Gastroesophageal sphincter (tissue), 4 donors: ENCODE results near the gene MYO9A. TPM values are rescaled to one million over a fixed set of nuclear protein-coding genes. Genes with fewer than 3 reads are reported as not detected.
"Not testable (repeated sequence)": the region's sequence is repeated elsewhere in the genome, so short reads cannot be mapped to it uniquely, and the experiment has no call there.

Experiments
- ATAC-seq: fragments of 150-250 bp; one replicate; pipeline ENCODE4 v1.9.1; 2016; ENCODE audit warnings: mild to moderate bottlenecking, moderate library complexity
- H3K27ac ChIP-seq, 4 donors: fragments of 200-600 bp; sonication (generic) in 3 of 4; 1 replicate in 3 of 4; 2 replicates in 1 of 4; pipeline ENCODE4 v1.5.1; 2016 to 2019
- H3K27me3 ChIP-seq: fragments of 200-600 bp; sonication (generic); one replicate; pipeline ENCODE4 v1.5.1; 2019
- H3K36me3 ChIP-seq, 2 donors: fragments of 200-600 bp; sonication (generic); one replicate each; pipeline ENCODE4 v1.5.1; 2019; ENCODE audit warnings: control low read depth in 1 of 2
- H3K4me1 ChIP-seq, 3 donors: fragments of 200-600 bp; sonication (generic); 1 replicate in 2 of 3; 2 replicates in 1 of 3; pipeline ENCODE4 v1.5.1; 2016 to 2019; ENCODE audit warnings: control low read depth in 2 of 3
- H3K4me3 ChIP-seq, 2 donors: fragments of 200-600 bp; sonication (generic); one replicate each; pipeline ENCODE4 v1.5.1; 2019; ENCODE audit warnings: mild to moderate bottlenecking in 1 of 2, moderate library complexity in 1 of 2
- H3K9me3 ChIP-seq, 3 donors: fragments of 200-600 bp; sonication (generic); one replicate each; pipeline ENCODE4 v1.5.1; 2017 to 2019; ENCODE audit warnings: control low read depth in 2 of 3
- EP300 ChIP-seq: sonication (generic); formaldehyde crosslinking; IDR thresholded peaks from one replicate; pipeline ENCODE4 v1.6.1; 2017; ENCODE audit warnings: antibody characterized with exemption, mild to moderate bottlenecking
- POLR2A ChIP-seq, 2 donors: fragments of 450-650 bp; IDR thresholded peaks; one replicate each; pipeline ENCODE4 v1.6.1; 2017; ENCODE audit warnings: antibody characterized with exemption in 2 of 2, mild to moderate bottlenecking in 2 of 2, moderate library complexity in 1 of 2
- POLR2AphosphoS5 ChIP-seq: sonication (generic); formaldehyde crosslinking; IDR thresholded peaks from one replicate; pipeline ENCODE4 v1.6.1; 2017; ENCODE audit warnings: antibody characterized with exemption
- WGBS, 2 donors: methylation state at CpG; one replicate each; pipeline ENCODE4 v1.1.5; 2018; ENCODE audit warnings: low coverage in 1 of 2; 5-methylcytosine and 5-hydroxymethylcytosine counted together
- total RNA-seq, 4 donors: library from RNA; depleted of rRNA; stranded (reverse); fragments of >200 nt; gene quantifications; one replicate each; pipeline ENCODE4 v1.1.0, GENCODE V29; 2016
- TF ChIP-seq, protein P1 (sequence below), 4 experiments: fragments of 200-600 bp in 2 of 4; fragments of 450-650 bp in 2 of 4; sonication (generic) in 1 of 4; IDR thresholded peaks; one replicate each; pipeline ENCODE4 v1.5.1; 2017 to 2019; ENCODE audit warnings: antibody characterized with exemption in 4 of 4, mild to moderate bottlenecking in 2 of 4, moderate library complexity in 2 of 4

MYO9A gene
- total RNA-seq, 4 donors from 2014 or later: 74.5 to 118 (median 108) TPM

DNA sequence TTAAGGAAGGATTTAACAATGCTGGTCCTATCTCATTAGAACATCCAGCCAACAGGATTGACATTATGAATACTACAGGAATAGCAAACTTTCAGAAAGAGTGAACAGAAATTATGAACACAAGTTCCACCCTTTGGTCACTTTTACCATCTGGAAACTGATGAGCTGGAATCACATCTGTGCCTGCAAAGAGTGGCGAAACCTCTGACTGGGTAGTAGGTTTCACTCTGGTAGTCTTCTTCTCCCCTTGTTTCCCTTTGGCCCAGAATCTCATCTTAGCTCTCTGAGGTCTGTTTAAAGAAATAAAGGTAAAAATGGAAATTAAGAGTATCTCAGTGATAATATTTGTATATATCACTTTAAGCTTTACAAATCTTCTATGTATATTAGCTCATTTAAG lies 234.5 kb downstream of the MYO9A start:
- Histone ChIP-seq H3K27me3 (no peaks in the 10 kb centered on the region), H3K4me3 (no peak overlapping the region), H3K4me1 (no peaks in the 10 kb centered on the region), H3K27ac (no peak overlapping the region), H3K36me3 (peaks cover 0 to 89% of the 10 kb centered on the region in 2 donors), H3K9me3 (no peaks in the 10 kb centered on the region)
- TF ChIP-seq POLR2AphosphoS5 (no peak), POLR2A (IDR thresholded peaks at IDR 0.05) (no peak), EP300 (no peak)
- TF ChIP-seq, protein P1, sequence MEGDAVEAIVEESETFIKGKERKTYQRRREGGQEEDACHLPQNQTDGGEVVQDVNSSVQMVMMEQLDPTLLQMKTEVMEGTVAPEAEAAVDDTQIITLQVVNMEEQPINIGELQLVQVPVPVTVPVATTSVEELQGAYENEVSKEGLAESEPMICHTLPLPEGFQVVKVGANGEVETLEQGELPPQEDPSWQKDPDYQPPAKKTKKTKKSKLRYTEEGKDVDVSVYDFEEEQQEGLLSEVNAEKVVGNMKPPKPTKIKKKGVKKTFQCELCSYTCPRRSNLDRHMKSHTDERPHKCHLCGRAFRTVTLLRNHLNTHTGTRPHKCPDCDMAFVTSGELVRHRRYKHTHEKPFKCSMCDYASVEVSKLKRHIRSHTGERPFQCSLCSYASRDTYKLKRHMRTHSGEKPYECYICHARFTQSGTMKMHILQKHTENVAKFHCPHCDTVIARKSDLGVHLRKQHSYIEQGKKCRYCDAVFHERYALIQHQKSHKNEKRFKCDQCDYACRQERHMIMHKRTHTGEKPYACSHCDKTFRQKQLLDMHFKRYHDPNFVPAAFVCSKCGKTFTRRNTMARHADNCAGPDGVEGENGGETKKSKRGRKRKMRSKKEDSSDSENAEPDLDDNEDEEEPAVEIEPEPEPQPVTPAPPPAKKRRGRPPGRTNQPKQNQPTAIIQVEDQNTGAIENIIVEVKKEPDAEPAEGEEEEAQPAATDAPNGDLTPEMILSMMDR (IDR thresholded peaks at IDR 0.05): no peak
- no peak for ATAC-seq
- WGBS, 2 donors: 100% methylated on average over 1 of the region's 1 CpG

DNA sequence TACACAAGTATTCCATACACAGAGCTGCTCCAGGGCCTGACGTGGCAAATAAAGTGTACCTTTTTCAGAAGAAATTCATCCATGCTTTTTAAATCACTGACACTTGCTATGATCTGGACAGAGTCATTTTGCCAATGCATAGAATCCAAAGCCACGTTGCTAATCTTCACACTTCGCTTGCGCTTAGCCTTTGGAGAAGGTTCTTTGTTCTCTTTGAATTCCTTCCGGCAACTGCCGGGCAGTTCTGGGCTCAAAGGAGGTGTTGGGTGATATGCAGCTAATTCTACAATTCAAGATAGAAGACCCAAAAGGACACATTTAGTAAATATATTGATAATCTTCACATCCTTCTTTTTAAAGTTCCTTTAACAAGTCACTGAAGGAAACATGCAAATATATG lies 237.7 kb downstream of the MYO9A start:
- H3K27ac ChIP-seq: no peak overlapping the region
- H3K4me3 ChIP-seq: no peak overlapping the region
- H3K27me3 ChIP-seq: no peaks in the 10 kb centered on the region
- WGBS, 2 donors: 75 to 76% methylated on average over 3 to 6 of the region's 6 CpGs
- H3K36me3 ChIP-seq: peaks cover 0 to 90% of the 10 kb centered on the region in 2 donors
- no peaks in the 10 kb centered on the region for H3K9me3 ChIP-seq
- TF ChIP-seq EP300: no peak
- no peak for TF ChIP-seq POLR2AphosphoS5
- TF ChIP-seq, protein P1 (IDR thresholded peaks at IDR 0.05): no peak
- TF ChIP-seq POLR2A (IDR thresholded peaks at IDR 0.05): no peak
- no peaks in the 10 kb centered on the region for H3K4me1 ChIP-seq
- no peak for ATAC-seq

DNA sequence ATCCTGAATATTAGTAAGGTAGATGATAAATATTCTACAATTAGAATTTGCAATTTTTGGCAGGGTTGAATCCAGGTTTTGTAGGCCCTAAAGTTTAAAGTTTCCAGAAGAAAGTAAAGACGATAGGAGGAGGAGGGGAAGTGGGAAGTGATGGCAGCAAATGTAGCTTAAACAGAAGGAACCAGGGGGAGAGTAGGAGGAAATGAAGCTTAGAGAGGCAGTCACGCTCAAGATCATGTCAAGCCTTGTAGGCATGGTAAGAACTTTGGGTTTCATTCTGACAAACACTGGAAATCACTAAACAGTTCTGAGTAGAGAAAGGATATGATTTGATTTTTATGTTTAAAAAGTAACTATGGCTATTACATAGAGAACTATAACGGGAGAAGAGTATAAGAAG lies 243.7 kb downstream of the MYO9A start:
- 82 to 83% methylated on average over 2 to 3 of the region's 3 CpGs for WGBS, 2 donors
- H3K9me3 ChIP-seq: no peaks in the 10 kb centered on the region
- no peaks in the 10 kb centered on the region for H3K4me1 ChIP-seq
- H3K36me3 ChIP-seq: peaks cover 0 to 83% of the 10 kb centered on the region in 2 donors
- H3K27me3 ChIP-seq: no peaks in the 10 kb centered on the region
- no peak overlapping the region for H3K27ac ChIP-seq
- no peak overlapping the region for H3K4me3 ChIP-seq
- ATAC-seq: no peak
- no peak for TF ChIP-seq POLR2A (IDR thresholded peaks at IDR 0.05)
- no peak for TF ChIP-seq EP300
- TF ChIP-seq, protein P1 (IDR thresholded peaks at IDR 0.05): no peak
- TF ChIP-seq POLR2AphosphoS5: no peak

DNA sequence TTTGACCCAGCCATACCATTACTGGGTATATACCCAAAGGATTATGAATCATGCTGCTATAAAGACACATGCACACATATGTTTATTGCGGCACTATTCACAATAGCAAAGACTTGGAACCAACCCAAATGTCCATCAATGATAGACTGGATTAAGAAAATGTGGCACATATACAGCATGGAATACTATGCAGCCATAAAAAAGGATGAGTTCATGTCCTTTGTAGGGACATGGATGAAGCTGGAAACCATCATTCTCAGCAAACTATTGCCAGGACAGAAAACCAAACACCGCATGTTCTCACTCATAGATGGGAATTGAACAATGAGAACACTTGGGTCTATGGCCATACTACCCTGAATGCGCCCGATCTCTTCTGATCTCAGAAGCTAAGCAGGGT lies 259.7 kb downstream of the MYO9A start:
- WGBS, 2 donors: 93% methylated on average over 3 of the region's 4 CpGs; no CpG with 5 or more reads in 1 of the 2 donors
- not testable (repeated sequence) for H3K9me3 ChIP-seq, H3K27ac ChIP-seq, ATAC-seq, H3K4me1 ChIP-seq, H3K4me3 ChIP-seq, H3K27me3 ChIP-seq
- H3K36me3 ChIP-seq: peaks cover 0 to 60% of the 10 kb centered on the region in 2 donors

DNA sequence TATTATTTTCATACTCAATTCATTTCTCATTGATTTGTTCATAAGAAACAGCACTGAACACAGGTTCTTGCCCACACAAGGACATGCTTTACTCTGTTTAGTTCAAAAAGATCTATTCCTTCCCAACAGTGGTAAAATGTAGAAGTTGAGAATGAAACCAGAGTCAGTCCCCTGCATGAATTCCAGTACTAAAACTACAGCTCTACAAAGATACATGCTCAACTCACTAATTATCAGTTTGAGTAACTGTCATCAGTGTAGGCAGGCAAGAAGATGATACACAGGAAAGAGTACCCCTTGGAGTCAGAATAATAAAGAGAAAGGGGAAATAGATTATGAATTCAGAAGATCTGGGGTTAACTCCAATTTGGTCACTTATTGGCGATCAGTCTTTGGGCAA lies 264.4 kb downstream of the MYO9A start:
- no peak overlapping the region for H3K4me3 ChIP-seq
- H3K27ac ChIP-seq: no peak overlapping the region
- H3K36me3 ChIP-seq: peaks cover 0 to 76% of the 10 kb centered on the region in 2 donors
- WGBS, 2 donors: 100% methylated on average over 1 of the region's 1 CpG
- H3K27me3 ChIP-seq: no peaks in the 10 kb centered on the region
- ATAC-seq: no peak
- H3K4me1 ChIP-seq: no peaks in the 10 kb centered on the region
- TF ChIP-seq POLR2AphosphoS5 (no peak), EP300 (no peak), POLR2A (IDR thresholded peaks at IDR 0.05) (no peak)
- TF ChIP-seq, protein P1 (IDR thresholded peaks at IDR 0.05): no peak
- H3K9me3 ChIP-seq: no peaks in the 10 kb centered on the region
